Choroid plexus epithelial cell (primary cell): ENCODE results near the gene ALPK1.
"Not testable (repeated sequence)": the region's sequence is repeated elsewhere in the genome, so short reads cannot be mapped to it uniquely, and the experiment has no call there.

Experiments used
- DNase-seq: peaks from one replicate; pipeline ENCODE4 v3.0.0-alpha.2; 2010; ENCODE audit warnings: low read depth
- H3K4me3 ChIP-seq: 2 replicates; pipeline ENCODE4 v1.5.1; 2011; ENCODE audit warnings: low read depth, mild to moderate bottlenecking, control low read depth, low read length, moderate library complexity
- CTCF ChIP-seq: conservative IDR thresholded peaks from 2 replicates; pipeline ENCODE4 v1.5.1; 2011; ENCODE audit warnings: low read depth, mild to moderate bottlenecking, control low read depth, inconsistent platforms, low read length, moderate library complexity

The ALPK1 gene

GRCh38 chr4:112485930-112486329 is 188.8 kb downstream of the ALPK1 start:
- TF ChIP-seq CTCF: no peak
- no peak overlapping the region for H3K4me3 ChIP-seq
- DNase-seq: no peak

GRCh38 chr4:112490808-112491207 is 193.6 kb downstream of the ALPK1 start:
- not testable (repeated sequence) for H3K4me3 ChIP-seq, DNase-seq
